ENCODE measurements around the gene DUSP22.

Gene DUSP22

GRCh38 chr6:347951-348859 lies 55.9 kb downstream of the DUSP22 start:
- no peak overlapping the region for H3K4me3 ChIP-seq (ENCODE audit: low read length)
- DNase-seq (ENCODE audit: low read depth): no peak
- TF ChIP-seq CTCF (conservative IDR thresholded peaks at IDR 0.05; ENCODE audit: low read length): no peak

- TF ChIP-seq CTCF (conservative IDR thresholded peaks at IDR 0.05; ENCODE audit: low read length): no peak
- no peak overlapping the region for H3K4me3 ChIP-seq (ENCODE audit: low read length)
- DNase-seq (ENCODE audit: low read depth): no peak
Measured at GRCh38 chr6:348860-349396, 56.6 kb downstream of the DUSP22 start.

GRCh38 chr6:349491-349921 lies 57.2 kb downstream of the DUSP22 start:
- no peak for DNase-seq (ENCODE audit: low read depth)
- TF ChIP-seq CTCF (conservative IDR thresholded peaks at IDR 0.05; ENCODE audit: low read length): no peak
- H3K4me3 ChIP-seq (ENCODE audit: low read length): no peak overlapping the region

GRCh38 chr6:350371-350770 lies 58.1 kb downstream of the DUSP22 start:
- no peak overlapping the region for H3K4me3 ChIP-seq (ENCODE audit: low read length)
- DNase-seq (ENCODE audit: low read depth): no peak
- TF ChIP-seq CTCF (conservative IDR thresholded peaks at IDR 0.05; ENCODE audit: low read length): no peak

- H3K4me3 ChIP-seq (ENCODE audit: low read length): no peak overlapping the region
- DNase-seq (ENCODE audit: low read depth): no peak
- TF ChIP-seq CTCF (conservative IDR thresholded peaks at IDR 0.05; ENCODE audit: low read length): no peak
Measured at GRCh38 chr6:351011-351866, 59.0 kb downstream of the DUSP22 start.

GRCh38 chr6:351867-352289 lies 59.6 kb downstream of the DUSP22 start:
- no peak for TF ChIP-seq CTCF (conservative IDR thresholded peaks at IDR 0.05; ENCODE audit: low read length)
- no peak overlapping the region for H3K4me3 ChIP-seq (ENCODE audit: low read length)
- no peak for DNase-seq (ENCODE audit: low read depth)
